ENCODE measurements around the gene BCS1L. TPM values are rescaled to one million over a fixed set of nuclear protein-coding genes. Genes with fewer than 3 reads are reported as not detected.

The BCS1L gene
- total and polyA plus RNA-seq, 2 of the 13 experiments (the other 11 are each of a cell fraction or from before 2014, with no cell fraction given) = 48.9 to 76.0 TPM

DNA sequence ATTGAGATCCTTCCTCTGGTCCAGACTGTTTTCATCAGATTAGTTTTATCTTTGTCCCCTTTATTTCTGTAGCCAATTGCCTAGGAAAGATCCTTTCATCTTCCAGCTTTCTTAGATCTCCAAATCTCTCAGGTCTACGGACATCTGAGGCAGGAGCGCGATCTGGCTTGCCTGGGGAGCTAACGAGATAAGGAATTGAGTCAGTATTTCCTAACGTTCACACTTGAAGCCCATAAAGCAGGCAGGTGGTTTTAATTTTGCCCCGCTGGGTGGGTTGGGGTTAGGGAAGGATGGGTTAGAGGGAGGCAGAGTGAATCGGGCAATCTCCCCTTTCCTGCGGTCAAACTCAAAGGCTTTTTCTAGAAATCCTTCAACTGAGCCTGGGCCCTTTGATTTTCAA is 50.4 kb downstream of the BCS1L start (continued):
- TF ChIP-seq, protein P1, sequence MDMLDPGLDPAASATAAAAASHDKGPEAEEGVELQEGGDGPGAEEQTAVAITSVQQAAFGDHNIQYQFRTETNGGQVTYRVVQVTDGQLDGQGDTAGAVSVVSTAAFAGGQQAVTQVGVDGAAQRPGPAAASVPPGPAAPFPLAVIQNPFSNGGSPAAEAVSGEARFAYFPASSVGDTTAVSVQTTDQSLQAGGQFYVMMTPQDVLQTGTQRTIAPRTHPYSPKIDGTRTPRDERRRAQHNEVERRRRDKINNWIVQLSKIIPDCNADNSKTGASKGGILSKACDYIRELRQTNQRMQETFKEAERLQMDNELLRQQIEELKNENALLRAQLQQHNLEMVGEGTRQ (IDR thresholded peaks at IDR 0.05; ENCODE audit: low read depth, low read length) = no peak
- TF ChIP-seq, protein P1 (CRISPR knock-in tag; IDR thresholded peaks at IDR 0.05; ENCODE audit: borderline replicate concordance) = no peak
- TF ChIP-seq ZNF816 (CRISPR knock-in tag; IDR thresholded peaks at IDR 0.05; ENCODE audit: borderline replicate concordance) = no peak
- no peak for TF ChIP-seq ZNF550 (CRISPR knock-in tag; IDR thresholded peaks at IDR 0.05; ENCODE audit: borderline replicate concordance)
- no peak for TF ChIP-seq ZNF292 (CRISPR knock-in tag; IDR thresholded peaks at IDR 0.05; ENCODE audit: borderline replicate concordance, low read depth)
- no peak for TF ChIP-seq NR1H2 (CRISPR knock-in tag; IDR thresholded peaks at IDR 0.05; ENCODE audit: borderline replicate concordance, low read depth)
- no peak for TF ChIP-seq TOPORS (CRISPR knock-in tag; IDR thresholded peaks at IDR 0.05)
- TF ChIP-seq ZNF296 (CRISPR knock-in tag; conservative IDR thresholded peaks at IDR 0.05) = 0 out of 2 replicates have a peak, but pooled peaks have one; percentile 46
- TF ChIP-seq HNF1A (IDR thresholded peaks at IDR 0.05; ENCODE audit: low read depth) = no peak
- no peak for TF ChIP-seq HNF1A (CRISPR knock-in tag; IDR thresholded peaks at IDR 0.05; ENCODE audit: borderline replicate concordance)
- no peak for TF ChIP-seq U2AF2 (IDR thresholded peaks at IDR 0.05; ENCODE audit: low read depth, low read length)

Data from HepG2 (cell line).